GM21526 (cell line): Measurements from ENCODE around the gene SLC6A6.

Source experiments
- ATAC-seq: cut with Tn5 transposase; IDR thresholded peaks from one replicate; pipeline ENCODE4 v1.9.1; 2021; ENCODE audit warnings: moderate library complexity; ENCODE audit not compliant: unreplicated experiment, low FRiP score

SLC6A6 gene

DNA sequence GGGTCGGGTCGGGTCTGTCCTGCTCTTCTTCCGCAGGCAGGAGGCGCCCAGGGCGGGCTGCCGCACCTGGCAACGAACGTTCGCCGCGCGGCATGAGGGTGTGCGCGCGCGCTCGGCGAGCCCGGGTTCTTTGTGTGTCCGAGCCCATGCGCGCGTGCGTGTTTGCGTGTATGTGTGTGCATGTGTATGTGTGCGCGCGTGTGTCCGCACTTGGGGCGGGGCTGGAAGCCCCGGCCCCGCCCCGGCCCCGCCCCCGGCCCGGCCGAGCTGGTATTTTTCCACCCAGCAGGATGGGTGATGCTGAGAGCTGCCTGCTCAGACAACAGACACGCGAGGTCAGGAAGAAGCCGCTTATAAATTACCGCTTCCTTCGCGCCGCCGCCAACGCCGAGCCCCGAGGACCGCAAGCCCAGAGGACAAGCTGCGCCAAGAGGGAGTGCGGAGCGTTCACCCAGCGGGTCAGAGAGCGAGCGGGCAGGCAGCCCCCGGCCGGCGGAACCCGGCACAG is at the start of gene SLC6A6:
Gene SLC6A6 (plus strand): TSS at position 303 of the 508 bp plus-strand sequence. CDS start 41,029 bp downstream, outside the sequence.
- peak; percentile 66 for ATAC-seq

DNA sequence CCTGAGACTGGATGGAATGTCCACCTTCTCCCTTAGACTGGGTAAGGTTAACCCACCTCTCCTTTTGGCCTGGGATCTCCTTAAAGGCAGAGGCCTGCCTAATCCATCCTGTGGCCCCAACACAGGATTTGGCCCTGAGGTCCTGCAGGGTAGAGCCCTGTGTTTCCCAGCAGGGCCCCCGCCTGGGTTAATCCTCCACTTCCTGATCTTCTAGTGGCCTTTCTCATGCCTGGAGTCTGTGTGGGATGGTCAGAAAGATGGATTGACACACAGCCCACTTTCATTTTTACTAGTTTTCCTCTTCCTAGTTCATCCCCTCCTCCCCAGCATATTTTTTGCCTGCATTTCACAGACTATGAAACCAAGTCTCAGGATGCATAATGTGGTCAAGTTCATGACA is 48.9 kb upstream of the SLC6A6 start:
- no peak for ATAC-seq

DNA sequence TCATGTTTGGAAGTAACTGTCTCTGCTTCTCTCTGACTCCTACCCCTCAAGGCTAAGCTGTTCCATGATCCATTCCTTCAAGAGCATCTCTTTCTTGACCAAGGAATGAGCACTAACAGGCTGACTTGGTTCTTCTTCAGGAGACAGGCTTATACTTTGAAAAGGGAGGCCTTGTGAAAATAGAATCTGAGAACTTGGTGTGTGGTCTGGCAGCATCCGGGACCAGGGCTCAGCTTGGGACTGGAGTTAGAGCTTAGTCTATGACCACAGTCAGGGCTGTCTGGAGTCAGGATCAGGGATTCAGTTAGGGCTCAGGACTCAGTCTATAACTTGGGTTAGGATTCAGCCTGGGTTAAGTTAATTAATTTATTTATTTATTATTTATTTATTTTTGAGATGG is 44.9 kb upstream of the SLC6A6 start:
- ATAC-seq, result no peak

DNA sequence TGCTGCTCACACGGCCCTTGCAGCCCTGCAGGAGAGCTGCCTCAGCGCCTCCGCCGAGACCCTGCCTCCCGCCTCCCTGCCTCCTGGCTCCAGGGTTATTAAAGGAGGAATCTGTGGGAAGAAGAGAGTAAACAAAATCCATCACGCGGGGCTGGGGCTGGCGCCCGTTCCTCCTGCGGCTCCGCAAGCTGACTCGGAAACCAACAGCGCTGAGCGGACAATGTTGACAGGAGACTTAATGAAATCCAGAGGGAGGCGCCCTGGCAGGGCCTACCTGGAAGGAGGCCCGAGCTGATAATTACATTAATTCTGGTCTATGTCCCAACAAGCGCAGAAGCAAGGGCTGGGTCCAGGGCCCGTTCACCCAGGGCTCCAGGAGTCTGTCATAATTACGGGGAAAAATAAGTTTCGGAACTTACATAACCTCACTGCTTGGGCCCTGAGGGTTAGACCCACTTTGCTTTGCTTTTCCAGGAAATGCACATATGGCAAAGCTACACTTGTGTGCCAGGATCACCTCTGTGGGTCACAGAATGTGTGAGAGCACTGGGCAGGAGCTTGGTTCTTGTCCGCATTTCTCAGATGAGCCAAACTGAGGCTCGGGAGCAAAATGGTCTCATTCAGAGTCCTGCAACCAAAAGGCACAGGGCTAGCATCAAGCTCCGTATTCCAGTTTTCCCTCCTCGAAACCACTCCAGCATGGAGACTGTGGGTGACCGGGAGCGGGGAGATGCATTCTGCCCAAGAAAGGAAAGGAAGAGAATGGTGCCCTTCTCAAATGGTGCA is 43.8 kb upstream of the SLC6A6 start:
- ATAC-seq, result no peak

DNA sequence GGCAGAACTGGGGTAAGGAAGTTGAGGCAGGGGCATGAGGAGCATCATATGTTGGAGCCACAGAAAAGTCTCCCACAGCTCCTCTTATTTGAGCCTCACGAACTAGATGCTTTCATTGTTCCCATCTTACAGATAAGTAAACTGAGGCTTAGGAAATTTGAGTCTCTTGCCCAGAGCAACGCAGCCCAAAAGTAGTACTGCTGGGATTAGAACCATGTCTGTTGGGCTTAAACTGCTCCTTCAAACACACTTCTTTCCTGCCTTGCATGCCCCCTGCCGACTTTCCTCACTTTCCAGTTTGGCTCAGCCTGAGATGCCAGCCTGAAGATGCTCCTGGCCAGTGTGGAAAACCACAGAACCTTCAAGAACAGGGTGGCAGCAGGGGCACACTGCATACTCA is 43.1 kb upstream of the SLC6A6 start:
- ATAC-seq, result no peak

GRCh38 chr3:14360123-14360881 is 42.1 kb upstream of the SLC6A6 start:
- ATAC-seq, result no peak

DNA sequence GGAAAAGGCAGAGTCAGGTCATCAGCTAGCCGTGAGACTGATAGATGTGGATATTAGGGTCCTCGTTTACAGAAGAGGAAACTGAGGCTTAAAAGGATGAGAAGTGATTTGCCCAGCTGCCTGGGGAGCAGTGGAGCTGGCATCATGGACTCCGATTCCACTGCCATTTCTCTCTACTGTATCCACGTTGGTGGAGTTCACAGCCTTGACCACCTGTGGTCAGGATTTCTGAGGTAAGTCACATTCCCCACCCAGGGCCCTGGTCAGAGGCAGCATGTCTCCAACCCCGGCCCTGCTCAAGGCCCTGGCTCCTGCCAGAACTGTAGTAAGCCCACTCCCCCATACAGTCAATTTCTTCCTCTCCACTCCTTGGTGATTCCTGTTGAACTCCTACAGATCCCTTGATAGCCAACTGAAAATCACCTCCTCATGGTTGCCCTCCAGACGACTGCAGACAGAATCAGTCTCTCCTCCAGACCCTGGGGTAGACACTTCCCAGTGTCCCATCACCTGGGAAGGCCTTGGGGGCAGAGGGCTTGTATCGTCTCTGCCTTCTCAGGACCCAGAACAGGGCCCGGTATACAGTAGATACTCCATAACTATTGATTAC is 41.2 kb upstream of the SLC6A6 start:
- ATAC-seq, result no peak

GRCh38 chr3:14362890-14363289 is 39.5 kb upstream of the SLC6A6 start:
- no peak for ATAC-seq

GRCh38 chr3:14363379-14363778 is 39.0 kb upstream of the SLC6A6 start:
- no peak for ATAC-seq

GRCh38 chr3:14363991-14364390 is 38.4 kb upstream of the SLC6A6 start:
- ATAC-seq, result no peak

GRCh38 chr3:14364580-14365292 is 37.7 kb upstream of the SLC6A6 start:
- ATAC-seq, result no peak

DNA sequence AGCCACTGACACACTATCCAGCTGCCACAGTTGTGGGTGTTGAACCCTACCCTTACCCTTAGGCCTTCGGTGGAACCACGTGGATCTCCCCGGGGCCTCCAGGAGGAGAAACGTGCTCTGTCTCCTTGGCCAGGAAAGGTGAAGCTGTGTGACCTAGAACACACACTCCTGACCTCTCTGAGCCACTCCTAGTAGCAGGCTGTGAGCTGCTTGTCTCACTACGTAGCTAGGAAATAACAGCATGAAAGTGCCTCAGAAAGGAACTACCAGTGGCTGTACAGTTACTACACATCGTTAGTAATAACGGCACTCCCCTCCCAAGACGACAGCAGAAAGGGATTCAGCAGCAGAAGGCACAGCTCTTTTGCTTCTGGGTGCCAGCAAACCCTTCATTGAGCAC is 36.2 kb upstream of the SLC6A6 start:
- ATAC-seq, result no peak

DNA sequence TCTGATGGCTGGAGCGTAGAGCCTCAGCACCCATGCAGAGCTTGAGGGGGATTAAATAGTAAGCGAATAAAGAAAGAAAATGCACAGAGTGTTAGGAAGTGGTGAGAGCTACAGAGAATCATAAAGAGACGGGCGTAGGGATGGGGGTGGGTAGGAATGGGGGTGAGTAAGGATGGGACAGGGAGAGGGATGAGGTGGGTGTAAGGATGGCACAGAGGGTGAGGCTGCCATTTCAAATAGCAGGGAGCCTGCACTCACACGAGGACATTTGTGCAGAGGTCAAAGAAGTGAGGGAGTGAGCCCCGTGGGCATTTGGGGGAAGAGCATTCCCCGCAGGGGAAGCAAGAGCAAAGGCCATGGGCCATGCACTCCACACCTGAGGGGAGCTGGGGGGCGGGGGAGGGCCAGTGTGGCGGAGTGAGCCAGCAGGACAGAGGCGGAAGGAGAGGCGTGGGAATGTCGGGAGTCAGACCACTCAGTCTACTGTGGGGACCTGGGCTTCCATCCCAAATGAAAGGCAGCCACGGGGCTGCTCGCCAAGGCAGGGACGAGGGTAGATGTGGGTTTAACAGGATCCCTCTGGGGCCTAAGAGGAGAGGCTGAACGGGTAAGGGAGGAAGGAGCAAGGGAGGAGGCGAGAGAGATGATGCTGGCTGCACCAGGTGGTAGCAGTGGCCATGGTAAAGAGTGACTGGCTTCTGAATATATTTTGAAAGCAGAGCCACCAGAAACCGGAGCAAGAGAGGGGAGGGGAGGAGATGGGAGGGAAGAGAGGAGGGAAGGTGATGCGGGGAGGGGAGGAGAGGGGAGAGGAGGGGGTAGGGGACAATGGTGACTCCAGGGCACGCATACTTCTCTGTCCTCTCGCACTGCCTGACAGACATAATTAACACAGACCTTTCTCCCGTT is 35.2 kb upstream of the SLC6A6 start:
- ATAC-seq, result no peak

- no peak for ATAC-seq
Measured at GRCh38 chr3:14368146-14368545, 34.3 kb upstream of the SLC6A6 start.

GRCh38 chr3:14368885-14369284 is 33.5 kb upstream of the SLC6A6 start:
- ATAC-seq, result no peak

- ATAC-seq, result no peak
Measured at GRCh38 chr3:14369675-14370669, 32.4 kb upstream of the SLC6A6 start.

GRCh38 chr3:14370720-14371572 is 31.5 kb upstream of the SLC6A6 start:
- no peak for ATAC-seq
